Right renal pelvis (tissue), 4 donors: ENCODE data around the gene VPS37B. TPM values are rescaled to one million over a fixed set of nuclear protein-coding genes. Genes with fewer than 3 reads are reported as not detected.
"Not testable (repeated sequence)": the region's sequence is repeated elsewhere in the genome, so short reads cannot be mapped to it uniquely, and the experiment has no call there.

ENCODE experiments used
- DNase-seq, 4 donors: peaks; one replicate each; pipeline ENCODE4 v3.0.0-alpha.2; 2013; ENCODE audit warnings: low read depth in 4 of 4, low spot score in 3 of 4, missing footprints in 1 of 4
- polyA plus RNA-seq, 4 donors: library from polyadenylated mRNA; unstranded; fragments of 120-200 nt; gene quantifications; one replicate each; pipeline ENCODE4 v1.2.1, GENCODE V29; 2013; ENCODE audit not compliant: insufficient read length in 4 of 4

The VPS37B gene
- polyA plus RNA-seq, 4 donors, result 22.4 to 26.0 (median 23.8) TPM

DNA sequence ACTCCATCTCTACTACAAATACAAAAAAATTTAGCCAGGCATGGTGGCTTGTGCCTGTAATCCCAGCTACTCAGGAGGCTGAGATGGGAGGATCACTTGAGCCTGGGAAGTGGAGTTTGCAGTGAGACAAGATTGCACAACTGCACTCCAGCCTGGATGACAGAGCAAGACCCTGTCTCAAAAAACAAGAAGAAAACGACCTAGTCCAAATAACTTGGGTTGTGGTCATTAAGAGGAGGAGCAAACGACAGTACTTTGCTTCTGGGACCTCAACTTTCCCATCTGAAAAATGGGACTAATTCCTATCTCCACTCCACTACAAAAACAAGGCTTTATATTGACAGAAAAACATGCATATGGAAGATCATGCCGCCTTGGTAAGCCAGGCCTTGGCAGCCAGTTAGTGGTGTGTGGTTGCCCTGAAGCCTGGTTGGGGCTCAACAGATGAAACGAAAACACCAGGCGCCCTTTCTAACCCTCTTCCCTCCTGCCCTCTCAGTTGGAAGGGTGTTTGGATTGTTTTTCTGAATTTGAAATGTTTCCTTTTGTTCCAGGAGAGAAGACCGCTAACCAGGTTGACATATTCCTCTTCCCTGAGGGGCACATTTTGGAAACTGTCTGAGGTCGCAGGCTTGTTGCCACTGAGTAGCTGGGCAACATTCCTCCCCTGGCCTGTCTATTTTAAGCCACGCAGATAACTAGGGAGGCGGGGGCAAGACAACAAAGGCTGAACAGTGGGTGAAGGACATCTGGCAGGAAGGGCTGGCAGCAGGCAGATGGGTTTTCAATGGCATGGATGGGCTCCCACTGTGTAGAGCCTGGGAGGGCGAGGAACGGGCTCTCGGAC is 13.7 kb upstream of the VPS37B start:
- no peak for DNase-seq

- DNase-seq, result no peak
Measured at GRCh38 chr12:122908915-122909314, 13.0 kb upstream of the VPS37B start.

- not testable (repeated sequence) for DNase-seq
Measured at GRCh38 chr12:122905258-122905657, 9.3 kb upstream of the VPS37B start.

DNA sequence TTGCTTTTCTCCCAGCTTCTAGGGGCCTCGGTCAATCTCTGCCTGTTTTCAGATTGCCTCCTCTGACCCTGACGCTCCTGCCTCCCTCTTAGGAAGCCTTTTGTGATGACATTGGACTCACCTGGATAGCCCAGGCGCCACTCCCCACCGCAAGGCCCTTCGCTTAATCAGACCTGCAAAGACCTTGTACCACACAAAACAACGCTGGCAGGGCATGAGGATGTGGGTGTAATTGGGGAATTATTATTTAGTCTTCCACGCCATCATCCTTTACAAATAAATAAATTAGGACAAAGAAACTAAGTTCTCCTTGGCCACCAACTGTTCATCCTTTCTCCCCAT is 7.7 kb upstream of the VPS37B start:
- no peak for DNase-seq

DNA sequence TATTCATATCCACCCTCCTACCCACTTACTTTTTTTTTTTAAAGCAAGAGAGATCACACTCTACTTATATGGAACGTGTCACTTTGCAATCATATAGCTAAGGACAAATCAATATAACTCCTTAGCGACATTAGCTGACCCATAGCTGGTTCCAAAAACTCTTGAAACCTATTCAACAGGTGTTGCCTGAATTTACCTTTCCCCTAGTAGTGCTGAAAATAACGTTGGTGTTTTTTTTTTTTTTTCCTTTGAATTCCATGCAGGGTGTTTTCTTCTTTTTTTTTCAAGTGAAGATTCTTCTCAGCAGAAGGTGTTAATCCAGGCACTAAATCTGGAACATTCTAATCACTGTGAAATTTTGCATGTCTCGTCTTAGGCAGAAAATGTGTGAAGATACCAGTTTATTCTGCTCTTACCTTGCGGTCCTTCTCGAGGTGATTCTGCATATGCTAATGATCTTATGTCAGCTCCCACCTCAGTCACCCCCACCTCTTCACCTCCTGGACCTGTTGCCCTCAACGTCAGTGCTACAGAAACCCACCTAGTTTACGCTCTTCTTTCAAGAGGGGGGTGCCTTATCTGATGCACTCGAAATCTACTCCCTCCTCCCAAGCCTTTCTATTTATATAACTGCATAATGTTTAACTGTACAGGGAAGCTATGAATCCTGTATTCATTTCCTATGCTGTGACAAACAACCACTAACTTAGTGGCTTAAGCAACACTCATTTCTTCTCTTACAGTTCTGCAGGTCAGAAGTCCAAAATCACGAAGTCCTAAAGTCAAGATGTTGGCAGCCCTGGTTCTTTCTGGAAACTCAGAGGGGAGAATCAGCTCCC is 7.1 kb upstream of the VPS37B start:
- no peak for DNase-seq

GRCh38 chr12:122899887-122900286 is 4.0 kb upstream of the VPS37B start:
- DNase-seq, result no peak

- DNase-seq, result no peak
Measured at GRCh38 chr12:122896662-122897061, 738 bp upstream of the VPS37B start.

DNA sequence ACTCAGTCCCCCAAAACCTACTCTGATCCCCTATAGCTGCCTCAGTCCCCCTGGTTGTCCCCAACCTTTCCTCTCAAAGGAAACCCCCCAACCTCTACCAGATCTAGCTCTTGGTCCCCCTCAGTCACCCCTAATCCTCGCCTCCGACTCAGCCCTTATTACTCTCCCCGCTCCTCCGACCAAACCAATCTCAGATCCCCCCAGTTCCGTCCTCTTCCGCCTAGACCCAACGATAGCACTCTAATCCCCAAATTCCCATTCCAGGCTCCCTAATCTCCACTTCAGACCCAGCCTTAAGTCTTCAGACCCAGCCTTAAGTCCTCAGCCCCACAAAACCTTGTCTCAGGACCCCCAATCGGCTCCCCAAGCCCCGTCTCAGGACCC is 612 bp downstream of the VPS37B start:
- no peak for DNase-seq

DNA sequence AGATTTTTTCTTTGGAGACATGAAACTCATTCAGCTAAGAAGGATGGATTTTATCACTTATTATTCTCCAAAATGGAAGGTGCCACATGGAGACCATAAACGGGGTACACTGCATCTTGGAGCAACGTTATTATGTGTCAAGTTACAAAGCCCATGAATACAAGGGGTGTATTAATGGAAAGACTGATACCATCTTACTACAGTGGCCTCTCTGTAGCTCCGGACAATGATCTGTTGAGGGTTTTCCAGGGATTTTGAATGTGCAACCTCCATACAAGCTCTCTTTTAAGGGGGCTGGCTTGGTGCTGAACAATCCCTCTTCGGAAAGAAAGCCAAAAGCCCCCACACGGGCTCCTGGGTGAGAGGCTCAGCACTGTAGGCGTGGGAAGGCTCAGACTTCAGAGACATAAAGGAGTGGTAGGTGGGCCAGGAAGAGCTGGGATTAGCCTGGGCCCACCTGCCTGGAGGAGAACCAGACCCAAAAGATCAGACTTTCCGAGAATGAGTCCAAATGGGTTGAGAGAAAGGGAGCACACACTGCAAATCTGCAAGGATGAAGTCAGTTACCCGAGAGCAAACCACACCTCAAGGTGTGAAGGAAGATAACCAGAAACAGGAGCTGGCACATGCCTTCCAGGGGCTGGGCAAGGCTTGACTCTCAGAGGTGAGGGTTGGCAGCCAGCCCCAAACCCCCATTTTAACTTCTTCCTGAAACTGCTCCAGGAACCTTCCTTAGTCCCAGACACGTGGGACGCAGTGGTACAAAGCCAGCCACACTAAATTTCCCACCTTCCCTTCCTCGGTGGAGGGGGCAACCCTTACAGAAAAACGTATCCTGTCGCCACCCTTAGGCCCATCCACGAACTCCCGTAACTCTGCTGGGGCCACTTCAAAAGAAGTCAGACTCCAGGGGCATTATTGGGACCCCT is 1.5 kb downstream of the VPS37B start:
- DNase-seq, result no peak

DNA sequence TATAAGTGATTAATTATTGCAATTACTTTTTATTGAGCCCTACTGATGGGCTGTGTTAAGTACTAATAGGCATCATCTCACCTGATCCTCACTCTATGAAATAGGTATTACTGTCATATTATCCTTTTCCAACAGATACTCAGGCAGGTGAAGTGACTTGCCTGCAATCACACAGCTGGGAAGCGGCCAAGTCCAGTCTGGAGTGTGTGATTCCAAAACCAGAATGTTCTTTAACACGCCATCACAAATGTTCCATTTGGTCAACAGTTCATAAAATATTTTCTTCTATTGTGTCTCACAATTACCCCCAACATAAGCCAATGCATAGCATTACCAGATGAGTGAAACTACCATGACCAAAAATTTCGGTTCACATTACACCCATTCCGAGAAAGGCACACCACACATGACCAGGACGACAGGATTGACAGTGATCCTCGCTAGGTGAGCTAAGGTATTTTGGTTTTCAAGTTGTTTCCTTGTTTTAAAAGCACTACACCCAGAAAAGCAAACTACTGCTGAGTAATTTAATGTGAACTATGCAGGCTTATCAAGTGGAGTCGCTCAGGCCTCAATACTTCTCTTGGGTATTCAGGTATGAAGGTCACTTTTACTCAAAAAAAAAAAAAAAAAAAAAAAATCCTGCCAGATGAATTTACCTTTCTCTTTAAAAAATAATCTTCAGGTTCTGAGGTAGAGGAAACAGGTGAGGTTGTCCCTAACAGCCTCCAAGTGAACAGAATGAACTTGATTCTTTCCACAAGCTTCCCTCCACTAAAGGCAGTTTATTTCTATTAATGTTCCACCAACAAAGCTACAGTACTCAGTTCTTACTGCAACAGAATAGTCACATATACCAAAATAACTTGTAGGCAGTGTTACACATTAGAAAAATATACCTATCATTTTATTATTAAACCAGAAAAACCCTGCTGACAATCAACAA is 2.4 kb downstream of the VPS37B start:
- DNase-seq, result no peak

- not testable (repeated sequence) for DNase-seq
Measured at GRCh38 chr12:122892724-122893123, 3.2 kb downstream of the VPS37B start.

GRCh38 chr12:122891661-122892525 is 4.0 kb downstream of the VPS37B start:
- DNase-seq, result no peak

GRCh38 chr12:122889761-122890520 is 6.0 kb downstream of the VPS37B start:
- no peak for DNase-seq

- no peak for DNase-seq
Measured at GRCh38 chr12:122888232-122888752, 7.6 kb downstream of the VPS37B start.

DNA sequence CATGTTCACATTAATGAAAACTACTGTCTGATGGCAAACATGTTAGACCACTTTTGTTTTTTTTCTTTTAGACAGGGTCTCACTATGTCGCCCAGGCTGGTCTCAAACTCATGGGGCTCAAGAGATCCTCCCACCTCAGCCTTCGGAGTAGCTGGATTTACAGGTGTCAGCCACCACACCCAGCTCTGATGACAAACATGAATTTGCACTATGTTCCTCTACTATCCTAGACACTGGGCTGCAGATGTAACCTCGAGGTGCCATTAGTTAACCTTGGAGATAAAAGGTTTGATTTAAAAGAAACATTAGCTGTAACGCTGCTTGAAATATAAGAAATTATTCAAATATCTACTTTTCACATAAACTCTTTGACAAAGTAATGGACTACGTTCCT is 8.1 kb downstream of the VPS37B start:
- no peak for DNase-seq

- no peak for DNase-seq
Measured at GRCh38 chr12:122886851-122887818, 8.8 kb downstream of the VPS37B start.

- no peak for DNase-seq
Measured at GRCh38 chr12:122886161-122886560, 9.8 kb downstream of the VPS37B start.
